Left lung (tissue), 10 donors: ENCODE results near the gene CEP152. TPM values are rescaled to one million over a fixed set of nuclear protein-coding genes. Genes with fewer than 3 reads are reported as not detected.
A peak's percentile ranks its signal among the peaks of the same experiment; 100 is the strongest.

Experiments
- ATAC-seq: fragments of 200-7000 bp; cut with Tn5 transposase; one replicate; pipeline ENCODE4 v1.9.1; 2020; ENCODE audit warnings: moderate library complexity
- DNase-seq, 4 donors: peaks; one replicate each; pipeline ENCODE4 v3.0.0-alpha.2; 2013 to 2020
- H3K27ac ChIP-seq, 2 donors: fragments of 200-600 bp; sonication (generic) in 1 of 2; one replicate each; pipeline versions ENCODE4 v1.5.0 to v1.8.0; 2020 to 2021
- H3K27me3 ChIP-seq, 2 donors: fragments of 200-600 bp; sonication (generic) in 1 of 2; one replicate each; pipeline versions ENCODE4 v1.5.0 to v1.8.0; 2020 to 2021
- H3K36me3 ChIP-seq, 2 donors: fragments of 200-600 bp; sonication (generic) in 1 of 2; one replicate each; pipeline versions ENCODE4 v1.5.0 to v1.8.0; 2020 to 2021
- H3K4me1 ChIP-seq, 2 donors: fragments of 200-600 bp; one replicate each; pipeline ENCODE4 v1.8.0; 2021
- H3K4me3 ChIP-seq, 2 donors: fragments of 200-600 bp; sonication (generic) in 1 of 2; one replicate each; pipeline versions ENCODE4 v1.5.0 to v1.8.0; 2020 to 2021; ENCODE audit warnings: mild to moderate bottlenecking in 1 of 2
- H3K9me3 ChIP-seq, 2 donors: fragments of 200-600 bp; sonication (generic) in 1 of 2; one replicate each; pipeline versions ENCODE4 v1.5.0 to v1.8.0; 2020 to 2021
- intact Hi-C, 2 donors: fragments of 100-400 bp; cut with DNase I; formaldehyde crosslinking; loops; one replicate each; pipeline versions ENCODE4 v1.11.2 to v1.14.2; 2022
- polyA plus RNA-seq, 6 donors: library from polyadenylated mRNA; unstranded; fragments of 120-200 nt; gene quantifications; one replicate each; pipeline ENCODE4 v1.2.1, GENCODE V29; 2013; ENCODE audit not compliant: insufficient read length in 6 of 6
- total RNA-seq, 2 donors: library from RNA; stranded (reverse); fragmentation: NEBNext Ultra II Directional; extraction: Animal tissue kit (Norgen Biotek cat#: 25700); gene quantifications; one replicate each; pipeline ENCODE4 v1.2.1, GENCODE V29; 2021
- TF ChIP-seq, protein P1 (sequence below), 2 donors: fragments of 200-600 bp; sonication (generic) in 1 of 2; IDR thresholded peaks; one replicate each; pipeline versions ENCODE4 v1.5.0 to v1.8.0; 2021; ENCODE audit warnings: antibody characterized with exemption in 2 of 2
- donor health status: DM: no; HTN: yes; CAD: no.
- donor health status: DM: no; HTN: no; CAD: no.

CEP152 gene
- total and polyA plus RNA-seq, 8 donors, result 4.1 to 13.8 (median 9.8) TPM

GRCh38 chr15:48811325-48811958 lies 573 bp upstream of the CEP152 start:
- TF ChIP-seq, protein P1, sequence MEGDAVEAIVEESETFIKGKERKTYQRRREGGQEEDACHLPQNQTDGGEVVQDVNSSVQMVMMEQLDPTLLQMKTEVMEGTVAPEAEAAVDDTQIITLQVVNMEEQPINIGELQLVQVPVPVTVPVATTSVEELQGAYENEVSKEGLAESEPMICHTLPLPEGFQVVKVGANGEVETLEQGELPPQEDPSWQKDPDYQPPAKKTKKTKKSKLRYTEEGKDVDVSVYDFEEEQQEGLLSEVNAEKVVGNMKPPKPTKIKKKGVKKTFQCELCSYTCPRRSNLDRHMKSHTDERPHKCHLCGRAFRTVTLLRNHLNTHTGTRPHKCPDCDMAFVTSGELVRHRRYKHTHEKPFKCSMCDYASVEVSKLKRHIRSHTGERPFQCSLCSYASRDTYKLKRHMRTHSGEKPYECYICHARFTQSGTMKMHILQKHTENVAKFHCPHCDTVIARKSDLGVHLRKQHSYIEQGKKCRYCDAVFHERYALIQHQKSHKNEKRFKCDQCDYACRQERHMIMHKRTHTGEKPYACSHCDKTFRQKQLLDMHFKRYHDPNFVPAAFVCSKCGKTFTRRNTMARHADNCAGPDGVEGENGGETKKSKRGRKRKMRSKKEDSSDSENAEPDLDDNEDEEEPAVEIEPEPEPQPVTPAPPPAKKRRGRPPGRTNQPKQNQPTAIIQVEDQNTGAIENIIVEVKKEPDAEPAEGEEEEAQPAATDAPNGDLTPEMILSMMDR (IDR thresholded peaks at IDR 0.05), result no peak
- ATAC-seq (peak; percentile 19), DNase-seq (no peak)
- Histone ChIP-seq H3K4me1 (peaks cover 0 to 18% of the 10 kb centered on the region in 2 donors), H3K27me3 (no peaks in the 10 kb centered on the region), H3K9me3 (no peaks in the 10 kb centered on the region), H3K27ac (no peak overlapping the region), H3K36me3 (no peaks in the 10 kb centered on the region), H3K4me3 (peak overlapping the region; percentile 58 to 77)
- intact Hi-C loops, result no loop called here

GRCh38 chr15:48806151-48806550 lies 4.7 kb downstream of the CEP152 start:
- H3K9me3 ChIP-seq, result no peaks in the 10 kb centered on the region
- no peak overlapping the region for H3K27ac ChIP-seq
- H3K4me1 ChIP-seq, result peaks cover 0 to 14% of the 10 kb centered on the region in 2 donors
- no peak overlapping the region for H3K4me3 ChIP-seq
- no peak for DNase-seq
- TF ChIP-seq, protein P1 (IDR thresholded peaks at IDR 0.05), result no peak
- H3K27me3 ChIP-seq, result no peaks in the 10 kb centered on the region
- intact Hi-C loops, result no loop called here
- no peaks in the 10 kb centered on the region for H3K36me3 ChIP-seq
- no peak for ATAC-seq

GRCh38 chr15:48805591-48805990 lies 5.3 kb downstream of the CEP152 start:
- no peak overlapping the region for H3K4me3 ChIP-seq
- DNase-seq (no peak), ATAC-seq (no peak)
- peaks cover 0 to 18% of the 10 kb centered on the region in 2 donors for H3K4me1 ChIP-seq
- no peaks in the 10 kb centered on the region for H3K9me3 ChIP-seq
- TF ChIP-seq, protein P1 (IDR thresholded peaks at IDR 0.05), result no peak
- no peak overlapping the region for H3K27ac ChIP-seq
- no peaks in the 10 kb centered on the region for H3K27me3 ChIP-seq
- intact Hi-C loops, result no loop called here
- H3K36me3 ChIP-seq, result no peaks in the 10 kb centered on the region

DNA sequence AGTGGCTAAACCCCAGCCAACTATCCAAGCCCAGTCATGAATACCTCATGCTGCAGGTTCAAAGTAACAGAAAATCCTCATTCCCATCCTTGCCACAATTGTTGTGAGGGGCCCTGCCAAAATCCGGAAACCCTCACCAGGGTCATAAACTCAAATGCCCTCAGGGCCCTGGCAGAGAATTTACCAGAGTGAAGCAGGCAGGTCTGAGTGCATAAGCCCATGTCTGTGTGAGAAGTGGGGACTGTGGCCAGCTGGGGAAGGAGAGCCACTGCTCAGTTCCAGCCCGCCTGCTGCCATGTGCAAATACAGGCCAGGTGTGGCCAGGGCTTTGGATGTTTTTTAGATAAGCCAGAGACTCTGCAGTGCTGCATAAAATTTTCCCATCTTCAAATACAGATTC lies 7.0 kb downstream of the CEP152 start:
- peaks cover 0 to 10% of the 10 kb centered on the region in 2 donors for H3K4me1 ChIP-seq
- H3K9me3 ChIP-seq, result no peaks in the 10 kb centered on the region
- no peak overlapping the region for H3K27ac ChIP-seq
- intact Hi-C loops, result no loop called here
- TF ChIP-seq, protein P1 (IDR thresholded peaks at IDR 0.05), result no peak
- H3K36me3 ChIP-seq, result no peaks in the 10 kb centered on the region
- H3K4me3 ChIP-seq, result no peak overlapping the region
- no peaks in the 10 kb centered on the region for H3K27me3 ChIP-seq
- ATAC-seq, result no peak
- DNase-seq, result peak in 1 of 4 donors; percentile 28

- Histone ChIP-seq H3K27ac (no peak overlapping the region), H3K4me3 (no peak overlapping the region), H3K4me1 (peaks cover 0 to 10% of the 10 kb centered on the region in 2 donors), H3K9me3 (no peaks in the 10 kb centered on the region), H3K27me3 (no peaks in the 10 kb centered on the region), H3K36me3 (no peaks in the 10 kb centered on the region)
- DNase-seq (no peak), ATAC-seq (peak; percentile 53)
- intact Hi-C loops, result no loop called here
- TF ChIP-seq, protein P1 (IDR thresholded peaks at IDR 0.05), result no peak
Observed at GRCh38 chr15:48802867-48803266, 8.0 kb downstream of the CEP152 start.
